GM20000 (cell line): ENCODE data around the gene LRRC7.

Experiments
- DNase-seq: peaks from one replicate; pipeline ENCODE4 v3.0.0; 2012; ENCODE audit warnings: low spot score
- TF ChIP-seq, protein P1 (sequence below): IDR thresholded peaks from 2 replicates; pipeline ENCODE4 v1.5.1; 2012; ENCODE audit warnings: mild to moderate bottlenecking, control low read depth; ENCODE audit errors: extremely low read depth, missing control alignments

LRRC7 gene

DNA sequence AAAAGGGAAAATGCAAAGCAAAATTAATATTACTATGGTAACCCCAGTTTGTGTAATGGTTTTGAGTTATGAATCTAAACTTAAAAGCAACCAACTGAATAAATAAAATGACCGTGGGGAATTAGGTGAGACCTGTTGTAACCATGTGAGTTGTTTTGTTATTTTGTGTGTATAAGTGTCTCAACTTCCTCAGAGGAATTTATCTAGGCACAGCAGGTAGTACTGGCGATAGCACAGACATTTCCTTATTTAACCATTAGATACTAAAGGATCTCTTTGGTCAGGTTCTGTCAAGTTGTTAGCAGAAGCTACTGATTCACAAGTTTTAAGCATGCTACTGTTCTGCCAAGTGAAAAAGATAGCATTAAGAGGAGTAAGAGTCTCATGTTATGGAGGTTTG, 39.3 kb upstream of the LRRC7 start:
- no peak for DNase-seq
- TF ChIP-seq, protein P1, sequence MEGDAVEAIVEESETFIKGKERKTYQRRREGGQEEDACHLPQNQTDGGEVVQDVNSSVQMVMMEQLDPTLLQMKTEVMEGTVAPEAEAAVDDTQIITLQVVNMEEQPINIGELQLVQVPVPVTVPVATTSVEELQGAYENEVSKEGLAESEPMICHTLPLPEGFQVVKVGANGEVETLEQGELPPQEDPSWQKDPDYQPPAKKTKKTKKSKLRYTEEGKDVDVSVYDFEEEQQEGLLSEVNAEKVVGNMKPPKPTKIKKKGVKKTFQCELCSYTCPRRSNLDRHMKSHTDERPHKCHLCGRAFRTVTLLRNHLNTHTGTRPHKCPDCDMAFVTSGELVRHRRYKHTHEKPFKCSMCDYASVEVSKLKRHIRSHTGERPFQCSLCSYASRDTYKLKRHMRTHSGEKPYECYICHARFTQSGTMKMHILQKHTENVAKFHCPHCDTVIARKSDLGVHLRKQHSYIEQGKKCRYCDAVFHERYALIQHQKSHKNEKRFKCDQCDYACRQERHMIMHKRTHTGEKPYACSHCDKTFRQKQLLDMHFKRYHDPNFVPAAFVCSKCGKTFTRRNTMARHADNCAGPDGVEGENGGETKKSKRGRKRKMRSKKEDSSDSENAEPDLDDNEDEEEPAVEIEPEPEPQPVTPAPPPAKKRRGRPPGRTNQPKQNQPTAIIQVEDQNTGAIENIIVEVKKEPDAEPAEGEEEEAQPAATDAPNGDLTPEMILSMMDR, result no peak

GRCh38 chr1:69533343-69533742, 34.4 kb upstream of the LRRC7 start:
- TF ChIP-seq, protein P1, result no peak
- no peak for DNase-seq

- TF ChIP-seq, protein P1, result no peak
- DNase-seq, result no peak
Measured at GRCh38 chr1:69534829-69535228, 32.9 kb upstream of the LRRC7 start.

GRCh38 chr1:69535490-69535889, 32.2 kb upstream of the LRRC7 start:
- TF ChIP-seq, protein P1, result no peak
- no peak for DNase-seq

GRCh38 chr1:69540052-69540451, 27.7 kb upstream of the LRRC7 start:
- DNase-seq, result no peak

GRCh38 chr1:69551476-69552324, 16.0 kb upstream of the LRRC7 start:
- no peak for DNase-seq

More at GRCh38 chr1:69540052-69540451, 27.7 kb upstream of the LRRC7 start:
- TF ChIP-seq, protein P1, result no peak

DNA sequence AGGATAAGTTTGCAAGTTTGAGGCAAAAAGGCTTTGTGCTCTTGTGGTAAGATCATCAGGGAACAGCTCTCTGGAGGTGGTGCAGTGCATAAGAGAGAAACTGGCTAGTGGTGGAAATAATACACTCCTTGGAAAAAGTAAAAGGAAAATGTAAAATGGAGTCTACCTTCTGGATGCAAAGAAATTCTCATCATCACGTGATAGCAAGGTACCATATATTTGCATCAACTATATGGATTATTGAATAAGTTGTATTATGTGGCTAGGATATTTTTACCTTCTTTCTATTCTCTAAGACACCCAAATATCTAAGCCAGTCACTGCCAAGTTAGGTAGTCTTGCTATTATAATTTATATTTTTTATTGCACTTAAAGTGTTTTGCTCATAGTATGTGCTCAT, 14.0 kb upstream of the LRRC7 start:
- DNase-seq, result no peak
- TF ChIP-seq, protein P1, result no peak

More at GRCh38 chr1:69551476-69552324, 16.0 kb upstream of the LRRC7 start:
- TF ChIP-seq, protein P1, result no peak
